NCI-H748 treated with DMSO at 0.1 percent for 48 hours (cell line): ENCODE measurements around the gene FAM83B.
"Not testable (repeated sequence)": the region's sequence is repeated elsewhere in the genome, so short reads cannot be mapped to it uniquely, and the experiment has no call there.

ENCODE experiments used
- DNase-seq: peaks from one replicate; lab custom pipeline; 2025; lab: John Stamatoyannopoulos, UW

The FAM83B gene

DNA sequence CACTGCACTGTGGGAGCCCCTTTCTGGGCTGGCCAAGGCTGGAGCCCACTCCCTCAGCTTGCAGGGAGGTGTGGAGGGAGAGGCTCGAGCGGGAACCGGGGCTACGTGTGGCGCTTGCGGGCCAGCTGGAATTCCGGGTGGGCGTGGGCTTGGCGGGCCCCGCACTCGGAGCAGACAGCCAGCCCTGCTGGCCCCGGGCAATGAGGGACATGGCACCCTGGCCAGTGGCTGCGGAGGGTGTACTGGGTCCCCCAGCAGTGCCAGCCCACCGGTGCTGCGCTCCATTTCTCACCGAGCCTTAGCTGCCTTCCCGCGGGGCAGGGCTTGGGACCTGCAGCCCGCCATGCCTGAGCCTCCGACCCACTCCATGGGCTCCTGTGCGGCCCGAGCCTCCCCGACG is 132.6 kb downstream of the FAM83B start:
- not testable (repeated sequence) for DNase-seq

DNA sequence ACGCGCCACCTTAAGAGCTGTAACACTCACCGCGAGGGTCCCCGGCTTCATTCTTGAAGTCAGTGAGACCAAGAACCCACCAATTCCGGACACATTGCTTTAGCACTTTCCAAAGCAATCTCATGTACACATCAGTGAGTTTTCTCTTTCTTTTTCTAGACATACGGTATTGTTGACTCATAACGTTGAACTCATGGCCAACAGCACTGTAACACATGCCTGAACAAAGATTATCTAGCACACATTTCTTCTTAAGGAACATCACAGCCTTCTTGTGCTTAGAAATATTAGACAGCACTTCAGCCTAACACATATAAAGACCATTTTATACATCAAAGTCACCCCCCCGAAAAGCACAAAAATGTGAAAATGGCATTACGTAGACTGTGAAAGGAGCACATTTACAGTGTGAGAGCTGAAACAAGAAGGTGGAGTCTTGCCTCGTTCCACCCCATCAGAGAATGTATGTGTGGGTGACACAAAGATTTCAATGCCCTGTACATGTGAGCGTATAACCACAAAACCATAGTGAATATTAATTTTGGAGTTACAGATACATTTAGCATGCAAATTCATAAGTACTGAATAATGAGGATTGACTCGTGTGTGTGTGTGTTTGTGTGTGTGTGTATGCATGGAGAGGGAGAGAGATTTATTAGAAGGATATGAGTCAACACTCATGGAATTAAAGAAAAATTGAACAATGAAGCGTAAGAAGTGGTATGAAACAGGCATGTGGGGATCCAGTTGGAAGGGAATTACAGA is 134.1 kb downstream of the FAM83B start:
- DNase-seq, result no peak

DNA sequence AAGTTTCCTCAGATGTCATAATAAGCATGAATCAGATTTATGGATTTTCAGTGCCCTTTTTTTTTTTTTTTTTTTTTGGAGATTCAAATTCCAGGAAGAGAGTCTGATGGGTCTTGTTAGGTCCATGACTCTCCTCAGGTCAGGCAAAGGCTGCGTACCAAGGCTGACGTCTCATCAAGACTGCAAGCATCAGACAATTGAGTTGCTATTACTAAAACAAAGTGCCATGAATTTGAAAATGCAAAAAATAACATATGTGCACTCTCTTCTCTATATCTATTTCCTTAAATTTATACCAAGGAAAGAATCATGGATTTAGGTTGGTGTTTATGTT is 134.7 kb downstream of the FAM83B start:
- no peak for DNase-seq

DNA sequence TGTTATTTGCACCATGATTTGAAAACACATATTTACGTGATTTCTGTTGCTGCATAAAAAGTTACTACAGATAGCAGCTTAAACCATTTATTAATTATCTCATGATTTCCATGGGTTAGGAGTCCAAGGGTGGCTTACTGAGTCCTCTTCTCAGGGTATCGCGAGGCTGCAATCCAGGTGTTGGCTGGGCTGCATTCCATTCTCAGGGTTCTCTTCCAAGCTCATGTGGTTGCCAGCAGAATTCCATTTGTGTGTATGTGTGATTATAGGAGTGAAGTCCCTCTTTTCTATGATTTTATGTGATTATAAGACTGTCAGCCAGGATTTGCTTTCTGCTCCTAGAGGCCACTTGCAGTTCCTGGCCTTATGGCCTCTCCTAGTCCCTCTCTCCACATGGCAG is 135.1 kb downstream of the FAM83B start:
- DNase-seq, result no peak

DNA sequence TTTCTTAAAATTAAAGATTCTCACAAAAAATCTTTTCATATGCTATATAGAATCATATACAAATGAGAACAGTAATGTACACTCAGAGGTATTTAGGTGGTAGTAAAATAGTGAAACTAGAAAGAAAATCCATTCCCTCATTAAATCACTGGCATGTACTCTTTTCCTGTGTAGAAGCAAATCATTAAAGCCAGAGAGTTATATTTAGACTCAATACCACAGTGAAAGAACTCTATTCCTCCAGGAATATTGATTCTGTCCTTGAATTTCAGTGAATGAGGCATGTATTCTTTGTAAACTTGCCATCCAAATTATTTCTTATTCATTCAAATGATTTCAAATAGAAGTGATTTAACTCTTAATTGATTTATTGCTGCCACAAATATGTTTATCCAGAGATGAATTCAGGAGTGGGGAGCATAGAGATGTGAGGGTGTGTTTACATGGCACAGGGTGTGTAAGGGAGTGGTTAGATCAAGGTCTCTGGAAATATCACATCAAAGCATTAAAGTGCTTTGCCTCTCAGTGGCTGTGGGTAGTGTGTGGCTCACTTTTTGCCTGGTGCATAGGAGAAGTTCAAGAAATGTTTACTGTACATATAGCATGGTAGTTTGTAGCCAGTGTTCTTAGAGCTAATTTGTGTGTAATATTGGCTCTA is 141.2 kb downstream of the FAM83B start:
- DNase-seq, result no peak

DNA sequence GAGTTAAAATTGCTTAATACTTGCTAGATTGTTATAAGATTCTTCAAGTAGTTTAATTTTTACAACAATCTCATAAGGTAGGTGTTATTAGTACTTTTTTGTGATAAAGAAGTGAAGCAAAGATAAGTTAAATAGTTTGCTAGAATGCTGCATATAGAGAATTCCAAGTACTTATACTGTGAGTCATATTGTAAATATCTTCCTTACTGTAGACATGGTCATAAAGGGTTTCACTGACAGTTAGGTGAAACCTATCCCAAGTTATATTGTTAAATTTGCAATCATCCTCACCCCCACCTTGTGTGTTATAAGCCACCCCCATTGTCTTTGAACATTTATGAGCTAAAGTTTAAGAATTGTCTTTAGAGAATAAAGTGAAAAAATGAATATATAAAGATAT is 142.0 kb downstream of the FAM83B start:
- DNase-seq, result no peak

DNA sequence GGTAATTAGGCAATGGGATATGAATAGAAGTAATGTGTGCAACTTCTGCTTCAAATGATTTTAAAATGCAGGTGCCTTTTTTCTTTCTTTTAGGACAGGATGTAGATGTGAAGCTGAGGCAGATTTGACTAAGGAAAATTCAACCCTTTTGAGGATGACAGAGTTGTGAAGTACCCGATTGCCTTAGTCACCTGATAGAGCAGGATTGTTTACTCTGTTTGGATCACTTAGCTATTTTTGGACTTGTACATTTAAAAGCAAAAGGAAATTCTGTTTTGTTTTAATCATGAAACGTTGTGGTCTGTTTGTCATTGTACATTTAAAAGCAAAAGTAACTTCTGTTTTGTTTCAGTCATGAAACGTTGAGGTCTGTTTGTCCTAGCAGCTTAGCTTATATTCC is 143.4 kb downstream of the FAM83B start:
- DNase-seq, result no peak
